Amniotic epithelial cell (primary cell): ENCODE measurements around the gene EXOSC10.
"Not testable (repeated sequence)": the region's sequence is repeated elsewhere in the genome, so short reads cannot be mapped to it uniquely, and the experiment has no call there.

Experiments
- DNase-seq: peaks from one replicate; pipeline ENCODE4 v3.0.0-alpha.2; 2010; ENCODE audit warnings: low read depth

The EXOSC10 gene

GRCh38 chr1:11109047-11109760 lies 9.5 kb upstream of the EXOSC10 start:
- DNase-seq = no peak

- DNase-seq = no peak
Measured at GRCh38 chr1:11107599-11107998, 7.9 kb upstream of the EXOSC10 start.

- no peak for DNase-seq
Measured at GRCh38 chr1:11105586-11105985, 5.9 kb upstream of the EXOSC10 start.

GRCh38 chr1:11101347-11101746 lies 1.7 kb upstream of the EXOSC10 start:
- DNase-seq = no peak

- not testable (repeated sequence) for DNase-seq
Measured at GRCh38 chr1:11100806-11101205, 1.1 kb upstream of the EXOSC10 start.

- no peak for DNase-seq
Measured at GRCh38 chr1:11100149-11100493, 452 bp upstream of the EXOSC10 start.

GRCh38 chr1:11098931-11099309 lies 749 bp downstream of the EXOSC10 start:
- peak; percentile 2 for DNase-seq

- DNase-seq = not testable (repeated sequence)
Measured at GRCh38 chr1:11083784-11084183, 15.9 kb downstream of the EXOSC10 start.

GRCh38 chr1:11080931-11081330 lies 18.7 kb downstream of the EXOSC10 start:
- DNase-seq = no peak

GRCh38 chr1:11078631-11079030 lies 21.0 kb downstream of the EXOSC10 start:
- peak; percentile 88 for DNase-seq

GRCh38 chr1:11073398-11073797 lies 26.3 kb downstream of the EXOSC10 start:
- not testable (repeated sequence) for DNase-seq

GRCh38 chr1:11072216-11072917 lies 27.3 kb downstream of the EXOSC10 start:
- DNase-seq = no peak

- no peak for DNase-seq
Measured at GRCh38 chr1:11071463-11072215, 28.0 kb downstream of the EXOSC10 start.

- no peak for DNase-seq
Measured at GRCh38 chr1:11070876-11071275, 28.8 kb downstream of the EXOSC10 start.

GRCh38 chr1:11068600-11069473 lies 30.8 kb downstream of the EXOSC10 start:
- DNase-seq = no peak

- DNase-seq = no peak
Measured at GRCh38 chr1:11067716-11068599, 31.7 kb downstream of the EXOSC10 start.

GRCh38 chr1:11065796-11066195 lies 33.9 kb downstream of the EXOSC10 start:
- DNase-seq = no peak

- DNase-seq = no peak
Measured at GRCh38 chr1:11064942-11065341, 34.7 kb downstream of the EXOSC10 start.

- DNase-seq = not testable (repeated sequence)
Measured at GRCh38 chr1:11063937-11064537, 35.6 kb downstream of the EXOSC10 start.

- peak; percentile 14 for DNase-seq
Measured at GRCh38 chr1:11062965-11063401, 36.7 kb downstream of the EXOSC10 start.
